Vagina (tissue), 2 donors: Measurements from ENCODE around the gene LIMK1.

Experiments used
- CTCF ChIP-seq, 3 experiments: fragments of 450-650 bp in 2 of 3; fragments of 200-600 bp in 1 of 3; sonication (generic) in 1 of 3; IDR thresholded peaks; one replicate each; pipeline ENCODE4 v1.5.1; 2017 to 2019; ENCODE audit warnings: antibody characterized with exemption in 3 of 3, mild to moderate bottlenecking in 2 of 3, moderate library complexity in 2 of 3
- POLR2A ChIP-seq, 2 donors: fragments of 450-650 bp; IDR thresholded peaks; one replicate each; pipeline ENCODE4 v1.6.1; 2017; ENCODE audit warnings: antibody characterized with exemption in 2 of 2, mild to moderate bottlenecking in 2 of 2, moderate library complexity in 2 of 2
- POLR2AphosphoS5 ChIP-seq, 2 donors: sonication (generic); formaldehyde crosslinking; IDR thresholded peaks; one replicate each; pipeline ENCODE4 v1.9.0; 2017; ENCODE audit warnings: antibody characterized with exemption in 2 of 2, mild to moderate bottlenecking in 2 of 2, low read depth in 1 of 2; ENCODE audit not compliant: insufficient read depth in 1 of 2

DNA sequence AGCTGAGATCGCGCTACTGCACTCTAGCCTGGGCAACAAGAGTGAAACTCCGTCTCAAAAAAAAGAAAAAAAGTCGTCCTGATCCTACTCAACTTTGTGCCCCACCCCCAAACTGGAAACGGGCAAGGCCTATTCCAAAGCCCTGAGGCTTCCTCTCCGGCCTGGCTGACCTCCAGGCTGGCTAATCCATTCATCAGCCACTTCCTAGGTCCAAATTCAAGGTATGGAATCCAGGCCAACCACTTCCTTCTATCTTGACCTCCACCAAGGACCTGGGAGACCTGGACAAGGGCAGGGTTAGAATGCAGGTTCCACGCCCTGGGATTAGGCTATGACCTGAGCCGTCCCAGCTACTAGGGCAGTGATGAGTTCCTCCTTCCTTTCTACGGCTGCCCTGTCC is 70.1 kb downstream of the LIMK1 start:
- no peak for TF ChIP-seq CTCF (IDR thresholded peaks at IDR 0.05)
- no peak for TF ChIP-seq POLR2A (IDR thresholded peaks at IDR 0.05)
- TF ChIP-seq POLR2AphosphoS5 (IDR thresholded peaks at IDR 0.05; ENCODE audit: insufficient read depth in 1 of 2, low read depth in 1 of 2) = no peak
